Measurements from ENCODE around the gene CLEC11A.
"Not testable (repeated sequence)": the region's sequence is repeated elsewhere in the genome, so short reads cannot be mapped to it uniquely, and the experiment has no call there.

The CLEC11A gene

DNA sequence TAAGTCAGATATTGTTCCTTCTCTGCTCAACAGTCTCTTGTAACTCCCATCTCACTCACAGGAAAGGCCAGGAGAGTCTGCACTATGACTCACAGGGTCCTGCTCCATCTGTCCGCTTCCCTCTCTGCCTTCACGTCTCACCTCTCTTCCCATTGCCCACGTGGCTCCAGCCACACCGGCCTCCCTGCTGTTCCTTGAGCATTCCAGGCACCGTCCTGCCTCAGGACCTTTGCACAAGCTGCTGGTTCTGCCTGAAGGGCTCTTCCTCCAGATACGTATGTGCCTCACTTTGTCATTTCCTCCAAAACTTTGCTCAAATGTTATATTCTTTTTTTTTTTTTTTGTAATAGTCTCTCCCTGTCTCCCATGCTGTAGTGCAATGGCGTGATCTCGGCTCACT is 33.1 kb downstream of the CLEC11A start:
- H3K27me3 Mint-ChIP-seq; H3K27ac Mint-ChIP-seq; H3K4me3 Mint-ChIP-seq; H3K4me1 Mint-ChIP-seq (ENCODE audit: low read depth); H3K36me3 Mint-ChIP-seq; H3K9me3 Mint-ChIP-seq (ENCODE audit: low read depth): not testable (repeated sequence)

DNA sequence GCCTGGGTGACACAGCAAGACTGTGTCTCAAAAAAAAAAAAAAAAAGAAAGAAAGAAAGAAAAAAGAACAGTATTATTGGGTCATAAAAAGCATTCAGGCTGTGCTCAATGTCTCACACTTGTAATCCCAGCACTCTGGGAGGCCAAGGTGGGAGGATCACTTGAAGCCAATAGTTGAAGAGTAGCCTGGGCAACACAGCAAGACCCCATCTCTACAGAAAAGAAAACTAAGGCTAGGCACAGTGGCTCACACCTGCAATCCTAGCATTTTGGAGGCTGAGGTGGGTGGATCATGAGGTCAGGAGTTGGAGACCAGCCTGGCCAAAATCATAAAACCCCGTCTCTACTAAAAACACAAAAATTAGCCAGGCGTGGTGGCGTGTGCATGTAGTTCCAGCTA is 34.5 kb downstream of the CLEC11A start:
- H3K27ac Mint-ChIP-seq, result not testable (repeated sequence)

DNA sequence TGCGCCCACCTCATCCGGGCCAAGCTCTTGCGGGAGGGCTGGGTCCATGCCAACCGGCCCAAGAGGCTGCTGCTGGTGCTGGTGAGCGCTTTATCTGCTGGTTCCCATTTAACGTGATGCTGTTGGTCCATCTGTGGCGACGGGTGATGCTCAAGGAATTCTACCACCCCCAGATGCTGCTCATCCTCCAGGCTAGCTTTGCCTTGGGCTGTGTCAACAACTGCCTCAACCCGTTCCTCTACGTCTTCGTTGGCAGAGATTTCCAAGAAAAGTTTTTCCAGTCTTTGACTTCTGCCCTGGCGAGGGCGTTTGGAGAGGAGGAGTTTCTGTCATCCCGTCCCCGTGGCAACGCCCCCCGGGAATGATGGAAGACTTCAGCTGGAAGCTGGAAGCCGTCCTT is 35.9 kb downstream of the CLEC11A start:
- H3K9me3 Mint-ChIP-seq (ENCODE audit: low read depth); H3K27ac Mint-ChIP-seq; H3K27me3 Mint-ChIP-seq; H3K4me3 Mint-ChIP-seq; H3K4me1 Mint-ChIP-seq (ENCODE audit: low read depth); H3K36me3 Mint-ChIP-seq: not testable (repeated sequence)

More for the DNA sequence above, 34.5 kb downstream of the CLEC11A start:
- H3K4me3 Mint-ChIP-seq; H3K4me1 Mint-ChIP-seq (ENCODE audit: low read depth); H3K27me3 Mint-ChIP-seq; H3K36me3 Mint-ChIP-seq; H3K9me3 Mint-ChIP-seq (ENCODE audit: low read depth): not testable (repeated sequence)

DNA sequence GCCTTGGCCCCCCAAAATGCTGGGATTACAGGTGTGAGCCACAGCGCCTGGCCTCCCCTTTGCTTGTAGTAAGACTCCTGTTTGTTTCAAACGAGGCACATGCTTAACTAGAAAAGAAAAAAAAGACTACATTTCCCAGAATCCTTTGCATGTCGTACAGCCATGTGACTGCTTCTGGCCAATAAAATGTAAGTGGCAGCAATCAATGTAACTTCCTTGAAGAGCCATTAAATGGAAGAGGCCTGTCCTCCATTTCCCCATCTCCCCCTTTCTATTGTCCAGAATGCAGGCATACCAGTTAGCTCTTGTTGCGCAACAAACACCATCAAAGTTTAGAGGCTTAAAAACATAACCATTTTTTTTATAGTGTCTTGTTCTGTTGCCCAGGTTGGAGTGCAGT is 36.7 kb downstream of the CLEC11A start:
- Mint-ChIP-seq H3K4me3 (no peak overlapping the region), H3K9me3 (ENCODE audit: low read depth) (no peaks in the 10 kb centered on the region)

DNA sequence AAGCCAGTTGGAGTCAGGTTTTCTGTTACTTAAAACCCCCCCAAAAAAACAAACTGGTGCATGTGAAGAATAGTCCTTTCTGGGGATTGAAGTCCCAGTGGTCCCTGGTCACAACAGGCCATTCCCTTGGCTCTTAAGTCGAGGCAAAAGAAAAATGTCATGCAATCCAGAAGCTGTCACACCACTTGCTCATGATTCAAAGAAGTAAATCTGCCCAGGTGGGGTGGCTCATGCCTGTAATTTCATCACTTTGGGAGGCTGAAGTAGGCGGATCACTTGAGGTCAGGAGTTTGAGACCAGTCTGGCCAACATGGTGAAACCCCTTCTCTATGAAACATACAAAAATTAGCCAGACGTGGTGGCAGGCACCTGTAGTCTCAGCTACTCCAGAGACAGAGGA is 38.3 kb downstream of the CLEC11A start:
- not testable (repeated sequence) for H3K27ac Mint-ChIP-seq; H3K9me3 Mint-ChIP-seq (ENCODE audit: low read depth); H3K4me3 Mint-ChIP-seq; H3K36me3 Mint-ChIP-seq; H3K4me1 Mint-ChIP-seq (ENCODE audit: low read depth); H3K27me3 Mint-ChIP-seq

More for the DNA sequence above, 36.7 kb downstream of the CLEC11A start:
- H3K4me1 Mint-ChIP-seq (ENCODE audit: low read depth), result no peaks in the 10 kb centered on the region
- H3K27me3 Mint-ChIP-seq, result peaks cover 4% of the 10 kb centered on the region
- no peak overlapping the region for H3K27ac Mint-ChIP-seq
- no peaks in the 10 kb centered on the region for H3K36me3 Mint-ChIP-seq

DNA sequence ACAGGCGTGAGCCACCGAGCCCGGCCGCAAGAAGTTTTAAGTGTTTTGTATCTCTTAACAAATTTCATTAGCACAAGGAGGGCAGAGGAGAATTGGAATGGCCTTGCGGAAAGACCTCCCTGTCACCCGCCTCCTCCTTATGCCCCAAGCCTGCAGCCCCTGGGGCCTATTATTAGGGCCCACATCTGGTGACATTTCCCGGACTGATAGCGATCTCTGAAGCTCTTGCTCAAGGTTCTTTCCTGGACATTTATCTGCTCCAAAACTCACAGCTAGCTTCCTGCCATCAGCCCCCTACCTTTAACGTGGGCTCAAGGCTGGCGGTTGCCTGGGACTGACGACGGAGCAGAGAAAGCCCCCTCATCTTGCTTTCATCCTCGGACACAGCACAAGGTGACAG is 40.4 kb downstream of the CLEC11A start:
- not testable (repeated sequence) for H3K27ac Mint-ChIP-seq; H3K9me3 Mint-ChIP-seq (ENCODE audit: low read depth); H3K27me3 Mint-ChIP-seq; H3K4me3 Mint-ChIP-seq; H3K36me3 Mint-ChIP-seq; H3K4me1 Mint-ChIP-seq (ENCODE audit: low read depth)

DNA sequence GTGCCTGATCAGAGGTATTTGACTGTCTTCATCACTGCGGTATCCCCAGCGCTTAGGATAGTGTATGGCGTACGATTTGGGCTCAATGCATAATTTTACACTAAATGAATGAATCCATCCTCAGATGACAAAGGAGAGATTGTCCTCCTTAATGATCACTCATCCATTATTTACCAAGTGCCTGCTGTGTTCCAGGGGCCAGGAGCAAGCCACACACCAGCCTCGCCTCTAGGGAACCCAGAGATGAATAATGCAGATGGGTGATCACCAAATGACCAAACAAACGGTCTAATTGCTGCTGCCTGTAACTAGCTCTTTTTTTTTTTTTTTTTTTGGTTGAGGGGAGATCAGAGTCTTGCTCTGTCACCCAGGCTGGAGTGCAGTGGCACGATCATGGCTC is 41.2 kb downstream of the CLEC11A start:
- H3K9me3 Mint-ChIP-seq (ENCODE audit: low read depth), result no peaks in the 10 kb centered on the region
- H3K27ac Mint-ChIP-seq, result no peak overlapping the region
- no peak overlapping the region for H3K4me3 Mint-ChIP-seq
- H3K27me3 Mint-ChIP-seq, result peaks cover 3% of the 10 kb centered on the region
- H3K36me3 Mint-ChIP-seq, result no peaks in the 10 kb centered on the region
- H3K4me1 Mint-ChIP-seq (ENCODE audit: low read depth), result no peaks in the 10 kb centered on the region

DNA sequence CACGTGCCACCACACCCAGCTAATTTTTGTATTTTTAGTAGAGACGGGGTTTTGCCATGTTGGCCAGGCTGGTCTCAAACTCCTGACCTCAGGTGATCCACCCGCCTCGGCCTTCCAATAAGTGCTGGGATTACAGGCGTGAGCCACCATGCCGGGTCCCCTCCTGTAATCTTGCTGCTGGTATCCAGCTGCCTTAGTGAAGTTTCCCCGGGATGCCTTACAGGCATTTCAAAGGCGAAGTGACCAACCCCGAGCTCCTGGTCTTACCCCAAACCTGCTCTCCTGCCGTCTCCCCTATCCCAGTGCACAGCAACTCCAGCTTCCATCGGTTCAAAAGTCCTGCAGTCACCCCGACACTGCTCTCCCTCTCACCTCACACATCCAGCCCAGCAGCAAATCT is 43.6 kb downstream of the CLEC11A start:
- H3K4me3 Mint-ChIP-seq; H3K27ac Mint-ChIP-seq; H3K9me3 Mint-ChIP-seq (ENCODE audit: low read depth); H3K36me3 Mint-ChIP-seq; H3K4me1 Mint-ChIP-seq (ENCODE audit: low read depth); H3K27me3 Mint-ChIP-seq: not testable (repeated sequence)

DNA sequence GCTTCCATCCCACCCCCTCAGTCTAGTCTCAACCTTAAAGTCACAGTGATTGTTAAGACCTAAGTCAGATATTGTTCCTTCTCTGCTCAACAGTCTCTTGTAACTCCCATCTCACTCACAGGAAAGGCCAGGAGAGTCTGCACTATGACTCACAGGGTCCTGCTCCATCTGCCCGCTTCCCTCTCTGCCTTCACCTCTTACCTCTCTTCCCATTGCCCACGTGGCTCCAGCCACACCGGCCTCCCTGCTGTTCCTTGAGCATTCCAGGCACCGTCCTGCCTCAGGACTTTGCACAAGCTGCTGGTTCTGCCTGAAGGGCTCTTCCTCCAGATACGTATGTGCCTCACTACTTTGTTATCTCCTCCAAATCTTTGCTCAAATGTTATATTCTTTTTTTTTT is 44.1 kb downstream of the CLEC11A start:
- not testable (repeated sequence) for H3K36me3 Mint-ChIP-seq; H3K4me3 Mint-ChIP-seq; H3K4me1 Mint-ChIP-seq (ENCODE audit: low read depth); H3K27me3 Mint-ChIP-seq; H3K9me3 Mint-ChIP-seq (ENCODE audit: low read depth); H3K27ac Mint-ChIP-seq

DNA sequence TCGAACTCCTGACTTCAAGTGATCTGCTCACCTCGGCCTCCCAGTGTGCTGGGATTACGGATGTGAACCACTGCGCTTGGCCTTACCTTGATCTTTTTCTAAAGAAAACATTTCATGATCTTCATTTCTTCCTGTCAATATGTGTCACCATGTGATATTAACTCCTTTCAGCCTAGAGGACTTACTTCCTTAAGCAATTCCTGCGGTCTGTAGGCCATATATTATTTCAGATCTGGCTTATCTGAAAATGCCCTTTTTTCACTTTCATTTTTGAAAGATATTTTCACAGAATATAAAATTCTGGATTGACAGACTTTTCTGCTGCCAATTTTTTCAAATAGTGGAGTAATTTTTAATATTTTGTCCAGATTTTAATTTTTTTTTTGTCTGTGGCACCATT is 45.1 kb downstream of the CLEC11A start:
- Mint-ChIP-seq H3K36me3 (no peaks in the 10 kb centered on the region), H3K4me1 (ENCODE audit: low read depth) (no peaks in the 10 kb centered on the region), H3K27ac (no peak overlapping the region), H3K4me3 (no peak overlapping the region), H3K27me3 (peaks cover 8% of the 10 kb centered on the region), H3K9me3 (ENCODE audit: low read depth) (no peaks in the 10 kb centered on the region)

DNA sequence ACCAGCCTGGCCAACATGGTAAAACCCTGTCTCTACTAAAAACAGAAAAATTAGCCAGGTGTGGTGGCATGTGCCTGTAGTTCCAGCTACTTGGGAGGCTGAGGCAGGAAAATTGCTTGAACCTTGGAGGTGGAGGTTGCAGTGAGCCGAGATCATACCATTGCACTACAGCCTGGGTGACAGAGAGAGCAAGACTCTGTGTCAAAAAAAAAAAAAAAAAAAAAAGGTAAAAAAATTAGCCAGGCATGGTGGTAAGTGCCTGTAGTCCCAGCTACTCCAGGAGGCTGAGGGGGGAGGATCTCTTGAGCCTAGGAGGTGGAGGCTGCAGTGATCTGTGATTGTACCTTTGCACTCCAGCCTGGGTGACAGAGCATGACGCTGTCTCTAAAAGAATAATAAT is 47.0 kb downstream of the CLEC11A start, which contains the start of gene GPR32:
Gene GPR32 (plus strand): TSS at position 301 of the 400 bp plus-strand sequence. CDS start 137 bp downstream, outside the sequence.
- not testable (repeated sequence) for H3K9me3 Mint-ChIP-seq (ENCODE audit: low read depth); H3K36me3 Mint-ChIP-seq; H3K4me1 Mint-ChIP-seq (ENCODE audit: low read depth); H3K27ac Mint-ChIP-seq; H3K4me3 Mint-ChIP-seq
- H3K27me3 Mint-ChIP-seq, result peaks cover 17% of the 10 kb centered on the region

DNA sequence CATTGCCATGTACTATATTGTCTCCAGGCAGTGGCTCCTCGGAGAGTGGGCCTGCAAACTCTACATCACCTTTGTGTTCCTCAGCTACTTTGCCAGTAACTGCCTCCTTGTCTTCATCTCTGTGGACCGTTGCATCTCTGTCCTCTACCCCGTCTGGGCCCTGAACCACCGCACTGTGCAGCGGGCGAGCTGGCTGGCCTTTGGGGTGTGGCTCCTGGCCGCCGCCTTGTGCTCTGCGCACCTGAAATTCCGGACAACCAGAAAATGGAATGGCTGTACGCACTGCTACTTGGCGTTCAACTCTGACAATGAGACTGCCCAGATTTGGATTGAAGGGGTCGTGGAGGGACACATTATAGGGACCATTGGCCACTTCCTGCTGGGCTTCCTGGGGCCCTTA is 47.7 kb downstream of the CLEC11A start:
- no peaks in the 10 kb centered on the region for H3K36me3 Mint-ChIP-seq
- no peaks in the 10 kb centered on the region for H3K9me3 Mint-ChIP-seq (ENCODE audit: low read depth)
- no peaks in the 10 kb centered on the region for H3K4me1 Mint-ChIP-seq (ENCODE audit: low read depth)
- H3K27me3 Mint-ChIP-seq, result peaks cover 20% of the 10 kb centered on the region
- H3K4me3 Mint-ChIP-seq, result no peak overlapping the region
- no peak overlapping the region for H3K27ac Mint-ChIP-seq

DNA sequence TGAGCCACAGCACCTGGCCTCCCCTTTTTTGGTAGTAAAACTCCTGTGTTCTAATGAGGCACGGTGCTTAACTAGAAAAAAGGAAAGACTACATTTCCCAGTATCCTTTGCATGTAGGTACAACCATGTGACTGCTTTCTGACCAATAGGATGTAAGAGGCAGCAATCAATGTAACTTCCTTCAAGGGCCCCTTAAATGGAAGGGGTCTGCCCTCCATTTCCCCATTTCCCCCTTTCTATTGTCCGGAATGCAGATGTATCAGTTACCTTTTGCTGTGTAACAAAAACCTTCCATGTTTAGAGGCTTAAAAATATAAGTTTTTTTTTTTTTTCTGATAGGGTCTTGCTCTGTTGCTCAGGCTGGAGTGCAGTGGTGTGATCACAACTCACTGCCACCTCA is 49.3 kb downstream of the CLEC11A start:
- H3K36me3 Mint-ChIP-seq, result no peaks in the 10 kb centered on the region
- no peak overlapping the region for H3K27ac Mint-ChIP-seq
- no peaks in the 10 kb centered on the region for H3K9me3 Mint-ChIP-seq (ENCODE audit: low read depth)
- H3K4me3 Mint-ChIP-seq, result no peak overlapping the region
- H3K27me3 Mint-ChIP-seq, result peaks cover 25% of the 10 kb centered on the region
- H3K4me1 Mint-ChIP-seq (ENCODE audit: low read depth), result no peaks in the 10 kb centered on the region

DNA sequence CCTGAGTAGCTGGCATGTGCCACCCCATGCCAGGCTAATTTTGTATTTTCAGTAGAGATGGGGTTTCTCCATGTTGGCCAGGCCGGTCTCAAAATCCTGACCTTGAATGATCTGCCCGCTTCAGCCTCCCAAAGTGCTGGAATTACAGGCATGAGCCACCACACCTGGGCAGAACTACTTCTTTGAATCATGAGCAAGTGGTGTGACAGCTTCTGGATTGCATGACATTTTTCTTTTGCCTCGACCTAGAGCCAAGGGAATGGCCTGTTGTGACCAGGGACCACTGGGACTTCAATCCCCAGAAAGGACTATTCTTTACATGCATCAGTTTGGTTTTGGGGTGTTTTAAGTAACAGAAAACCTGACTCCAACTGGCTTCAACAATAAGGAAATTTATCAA is 49.7 kb downstream of the CLEC11A start:
- not testable (repeated sequence) for H3K4me1 Mint-ChIP-seq (ENCODE audit: low read depth)

DNA sequence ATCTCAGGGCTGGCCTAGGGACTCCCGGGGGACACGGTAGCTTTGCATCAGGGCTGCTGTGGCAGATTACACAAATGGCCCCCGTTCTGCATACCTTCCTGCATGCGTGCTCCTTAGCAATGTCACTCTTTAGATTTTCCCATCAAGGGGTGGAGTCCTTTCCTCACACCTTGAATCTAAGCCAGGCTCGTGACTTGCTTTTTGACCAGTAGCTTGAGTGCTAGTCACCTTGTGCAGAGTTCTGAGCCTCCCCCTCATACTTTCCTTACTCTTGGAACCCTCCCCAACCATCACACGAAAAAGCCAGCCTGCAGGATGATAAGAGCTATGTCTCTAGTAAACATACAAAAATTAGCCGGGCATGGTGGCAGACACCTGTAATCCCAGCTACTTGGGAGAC is 50.3 kb downstream of the CLEC11A start:
- not testable (repeated sequence) for H3K27ac Mint-ChIP-seq; H3K4me1 Mint-ChIP-seq (ENCODE audit: low read depth); H3K9me3 Mint-ChIP-seq (ENCODE audit: low read depth); H3K36me3 Mint-ChIP-seq; H3K4me3 Mint-ChIP-seq
- H3K27me3 Mint-ChIP-seq, result peaks cover 31% of the 10 kb centered on the region

More for the DNA sequence above, 49.7 kb downstream of the CLEC11A start:
- H3K9me3 Mint-ChIP-seq (ENCODE audit: low read depth); H3K36me3 Mint-ChIP-seq; H3K4me3 Mint-ChIP-seq; H3K27ac Mint-ChIP-seq: not testable (repeated sequence)
- H3K27me3 Mint-ChIP-seq, result peaks cover 28% of the 10 kb centered on the region

Data from activated naive CD8-positive, alpha-beta T cell (primary cell).